GM19238 (cell line): ENCODE measurements around the gene GTF3C2.
"Not testable (repeated sequence)": the region's sequence is repeated elsewhere in the genome, so short reads cannot be mapped to it uniquely, and the experiment has no call there.

Source experiments
- DNase-seq: peaks from one replicate; pipeline ENCODE4 v3.0.0; 2011; ENCODE audit warnings: low spot score; ENCODE audit not compliant: insufficient read length

GTF3C2 gene

DNA sequence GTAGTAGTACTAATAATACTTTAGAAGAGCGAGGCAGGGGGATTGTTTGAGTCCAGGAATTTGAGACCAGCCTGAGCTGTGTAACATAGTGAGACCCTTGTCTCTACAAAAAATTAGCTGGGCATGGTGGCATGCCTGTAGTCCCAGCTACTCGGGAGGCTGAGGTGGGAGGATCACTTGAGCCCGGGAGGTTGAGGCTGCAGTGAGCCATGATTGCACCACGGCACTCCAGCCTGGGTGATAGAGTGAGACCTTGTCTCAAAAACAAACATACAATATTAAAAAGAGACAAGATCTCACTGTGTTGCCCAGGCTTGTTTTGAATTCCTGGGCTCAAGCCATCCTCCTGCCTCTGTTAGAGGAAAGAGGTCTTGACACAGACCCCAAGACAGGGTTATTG is 56.0 kb downstream of the GTF3C2 start:
- not testable (repeated sequence) for DNase-seq

DNA sequence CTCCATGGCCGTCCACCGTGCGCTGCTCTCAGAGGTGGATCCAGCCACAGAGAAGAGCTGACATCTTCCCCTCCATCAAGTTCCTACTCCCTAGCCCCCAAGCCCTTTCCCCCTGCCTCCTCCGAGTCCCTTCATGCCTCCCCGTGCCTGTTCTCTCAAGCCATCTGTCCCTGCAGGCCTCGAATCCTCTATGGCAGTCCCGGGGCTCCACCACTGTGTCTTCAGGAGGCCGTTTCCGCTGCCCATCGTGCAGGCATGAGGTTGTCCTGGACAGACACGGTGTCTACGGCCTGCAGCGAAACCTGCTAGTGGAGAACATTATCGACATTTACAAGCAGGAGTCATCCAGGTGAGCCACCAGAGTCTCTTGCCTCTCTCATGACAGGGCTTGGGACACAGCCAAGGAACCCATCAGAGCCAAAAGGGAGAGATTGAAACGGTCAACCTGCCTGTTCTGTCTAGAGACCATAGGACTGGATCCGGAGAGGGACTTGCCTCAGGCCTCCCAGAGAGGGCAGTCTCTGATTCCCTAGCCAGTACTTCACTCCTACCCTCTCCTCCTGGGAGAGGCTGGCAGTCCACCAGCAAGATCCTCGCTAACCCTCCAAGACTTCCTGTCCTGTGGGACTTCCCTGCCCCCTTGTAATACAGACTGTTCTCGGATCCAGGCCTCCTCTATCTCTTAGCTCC is 58.0 kb downstream of the GTF3C2 start:
- DNase-seq: no peak

DNA sequence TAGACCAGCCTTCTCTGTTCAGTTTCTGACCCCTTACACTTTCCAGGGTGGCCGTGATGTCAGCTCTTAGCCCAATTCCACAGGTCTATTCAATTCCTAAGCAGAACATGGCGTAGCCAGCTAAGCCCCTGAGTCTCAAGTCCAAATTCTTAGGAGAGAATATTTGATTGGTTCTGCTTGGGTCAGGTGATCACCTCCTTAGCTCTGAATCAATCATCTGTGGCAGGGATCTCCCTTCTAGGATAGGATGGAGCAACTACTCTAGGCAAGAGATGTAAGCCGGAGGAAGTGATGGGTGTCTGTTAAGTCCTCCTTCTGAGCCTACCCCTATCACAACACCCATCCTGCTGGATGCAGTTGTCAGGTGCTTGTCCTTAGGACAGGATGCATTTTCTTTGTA is 59.4 kb downstream of the GTF3C2 start:
- DNase-seq: no peak

DNA sequence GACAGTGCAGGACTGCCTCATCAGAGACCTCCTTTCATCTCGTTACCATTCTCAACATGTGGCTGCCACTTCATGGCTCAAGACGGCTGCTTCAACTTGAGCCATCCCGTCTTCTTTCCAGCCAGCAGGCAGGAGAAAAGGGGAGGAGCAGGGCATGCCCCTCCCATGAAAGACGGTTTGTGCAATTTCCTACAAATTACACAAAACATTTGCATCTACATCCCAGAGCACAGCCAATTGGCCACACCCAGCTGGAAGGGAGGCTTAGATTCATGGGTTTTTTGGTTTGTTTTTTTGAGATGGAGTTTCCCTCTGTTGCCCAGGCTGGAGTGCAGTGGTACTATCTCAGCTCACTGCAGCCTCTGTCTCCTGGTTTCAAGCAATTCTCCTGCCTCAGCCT is 60.1 kb downstream of the GTF3C2 start:
- DNase-seq: no peak

DNA sequence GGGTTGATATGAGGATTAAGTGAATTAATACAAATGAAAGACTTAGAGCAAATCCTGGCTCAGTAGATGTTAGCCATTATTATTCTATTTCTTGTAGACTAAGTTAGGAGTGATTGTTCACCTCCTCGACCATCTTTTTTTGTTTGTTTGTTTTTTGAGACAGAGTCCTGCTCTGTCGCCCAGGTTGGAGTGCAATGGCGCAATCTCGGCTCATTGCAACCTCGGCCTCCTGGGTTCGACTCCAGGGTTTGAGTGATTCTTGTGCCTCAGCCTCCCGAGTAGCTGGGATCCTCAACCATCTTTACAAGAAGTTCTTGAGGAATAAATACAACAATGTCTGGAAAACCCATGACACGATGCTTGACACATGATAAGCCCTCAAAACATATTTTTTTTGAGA is 61.6 kb downstream of the GTF3C2 start:
- no peak for DNase-seq

DNA sequence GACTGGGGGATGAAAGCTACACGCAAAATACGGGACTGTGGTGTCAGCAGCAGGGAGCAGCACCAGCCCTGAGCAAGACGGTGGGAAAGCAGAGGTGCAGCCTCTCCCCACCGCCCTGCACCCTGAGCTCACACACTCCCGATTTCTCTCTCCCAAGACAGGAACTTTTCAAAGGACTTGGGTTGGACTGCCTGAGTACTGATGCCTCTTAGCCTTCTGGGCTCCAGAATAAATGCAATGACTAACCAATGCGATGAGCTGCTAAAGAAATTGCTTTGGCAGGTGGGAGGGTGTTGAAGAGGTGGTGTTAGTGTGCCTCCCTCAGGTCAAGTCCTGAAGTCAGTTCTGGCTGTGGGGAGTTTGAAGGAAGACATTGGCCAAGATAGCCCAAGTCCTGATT is 64.7 kb downstream of the GTF3C2 start:
- DNase-seq: no peak

DNA sequence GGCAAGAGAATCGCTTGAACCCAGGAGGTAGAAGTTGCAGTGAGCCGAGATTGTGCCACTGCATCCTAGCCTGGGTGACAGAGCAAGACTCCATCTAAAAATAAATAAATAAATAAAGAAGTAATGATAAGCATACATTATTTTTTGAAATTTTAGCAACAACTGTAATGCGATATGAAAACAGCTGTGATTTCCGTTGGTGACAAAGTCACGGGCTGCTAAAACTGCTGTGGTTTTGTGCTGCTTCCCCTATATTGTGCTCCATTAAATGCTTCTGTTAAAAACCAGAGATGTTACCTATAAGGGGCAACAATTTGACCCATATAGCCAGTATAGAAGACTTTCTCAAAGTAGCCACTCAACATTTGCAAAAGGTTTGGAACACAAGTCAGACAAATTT is 66.0 kb downstream of the GTF3C2 start:
- DNase-seq: no peak

DNA sequence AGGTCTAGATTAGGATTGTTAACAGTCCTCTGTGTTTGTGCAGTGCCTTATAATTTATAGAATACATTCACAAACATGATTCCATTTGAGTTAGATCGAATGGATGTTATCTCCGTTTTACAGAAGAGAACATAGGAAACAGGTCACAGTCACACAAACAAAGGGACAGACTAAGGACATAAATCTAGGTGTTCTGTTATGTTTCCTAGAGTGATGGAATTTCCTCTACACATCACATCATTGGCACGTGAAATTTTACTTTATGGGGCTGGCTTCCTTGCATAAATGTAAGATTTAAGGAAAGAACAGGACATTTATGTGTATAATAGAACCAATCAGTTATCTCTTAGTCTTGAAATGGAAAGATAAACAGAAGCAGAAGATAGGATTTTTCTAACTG is 68.0 kb downstream of the GTF3C2 start:
- no peak for DNase-seq

DNA sequence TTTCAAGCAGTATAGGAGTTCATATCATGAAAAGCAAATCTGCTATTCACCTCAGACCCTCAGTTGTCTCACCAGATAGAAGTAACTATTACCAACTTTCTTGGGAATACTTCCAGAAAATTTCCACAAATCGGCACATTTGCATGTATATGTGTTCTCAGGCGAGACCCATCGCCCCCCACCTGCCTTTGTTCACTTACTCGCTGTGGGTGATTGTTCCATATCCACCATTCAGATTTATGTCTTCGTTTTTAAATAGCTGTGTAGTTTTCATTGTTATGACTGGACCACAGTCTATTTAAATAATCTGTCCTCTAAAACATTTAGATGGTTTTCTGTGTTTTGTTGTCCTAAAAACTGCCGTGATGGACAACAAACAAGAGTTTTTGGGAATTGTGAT is 71.1 kb downstream of the GTF3C2 start:
- DNase-seq: no peak

DNA sequence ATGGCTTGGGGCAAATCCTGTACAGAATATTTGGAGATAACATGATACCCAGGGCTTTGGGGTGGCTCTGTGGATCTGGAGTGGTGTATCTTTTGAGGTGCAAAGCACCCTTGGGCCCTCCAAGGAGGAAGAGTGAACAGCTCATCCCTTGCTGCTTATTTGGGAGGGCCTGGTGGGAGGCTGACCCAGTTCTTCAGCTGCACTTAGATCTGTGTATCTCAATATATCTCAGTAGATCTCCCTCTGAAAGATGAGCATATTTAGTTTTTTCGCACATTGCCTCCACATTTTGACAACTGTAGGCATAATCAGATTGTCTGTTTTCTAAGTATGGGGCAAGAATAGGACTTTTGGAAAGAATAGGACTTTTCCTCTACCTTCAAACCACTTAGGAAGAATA is 71.6 kb downstream of the GTF3C2 start:
- no peak for DNase-seq

DNA sequence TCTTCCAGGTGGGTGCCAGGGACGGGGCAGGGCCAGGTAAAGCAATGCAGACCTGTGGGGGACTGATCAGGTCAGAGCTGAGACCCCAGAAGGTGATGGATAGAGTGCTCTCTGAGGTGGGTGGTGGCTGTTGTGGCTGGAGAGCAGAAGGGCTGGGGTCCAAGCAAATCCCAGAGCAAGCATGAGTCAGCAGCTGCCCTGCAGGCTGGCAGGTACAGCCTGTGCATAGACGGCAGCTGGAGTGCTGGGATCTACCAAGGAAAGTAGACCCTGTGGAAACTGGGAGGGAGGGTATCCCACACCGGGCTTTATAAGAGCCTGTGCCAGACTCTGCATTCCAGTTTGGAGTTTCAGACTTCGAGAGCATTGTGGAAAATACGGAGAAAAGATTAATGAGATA is 73.7 kb downstream of the GTF3C2 start:
- no peak for DNase-seq

DNA sequence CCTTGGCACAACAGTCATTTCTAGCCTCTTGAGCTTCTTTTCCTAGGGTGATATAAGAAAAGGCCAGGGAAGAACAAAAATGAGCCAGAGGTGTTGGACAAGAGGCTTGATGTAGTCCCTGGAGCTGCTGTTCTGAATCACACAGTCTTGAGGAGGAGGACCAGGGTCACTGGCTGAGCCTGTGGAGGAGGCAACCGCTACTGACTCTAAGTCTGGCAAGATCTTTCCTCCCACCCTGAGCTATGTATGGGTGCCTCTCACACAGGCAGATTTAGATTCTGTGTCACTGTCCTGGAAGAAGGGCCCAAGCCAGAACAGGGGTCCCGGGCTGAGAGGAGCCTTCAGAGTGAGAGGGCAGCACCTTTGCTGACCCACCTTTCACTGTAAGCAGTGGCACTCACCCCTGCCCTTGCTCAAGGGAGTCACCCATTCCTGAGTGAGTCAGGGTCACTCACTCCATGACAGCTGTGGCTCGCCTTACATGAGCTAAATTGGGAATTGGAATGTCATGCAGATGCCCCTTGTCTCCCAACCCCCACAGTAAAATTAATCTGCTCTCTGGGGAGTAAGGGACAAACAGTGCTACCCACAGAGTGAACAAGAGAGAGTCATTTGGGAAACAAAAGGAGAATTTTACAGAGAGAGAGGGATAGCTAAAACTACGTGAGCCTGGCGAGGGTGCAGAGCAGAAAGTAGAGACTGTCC is 74.6 kb downstream of the GTF3C2 start, which contains the start of gene TRIM54:
Gene TRIM54, plus strand, starts transcription at position 575 of the 705 bp plus-strand sequence. CDS start 303 bp downstream, outside the sequence.
- no peak for DNase-seq

DNA sequence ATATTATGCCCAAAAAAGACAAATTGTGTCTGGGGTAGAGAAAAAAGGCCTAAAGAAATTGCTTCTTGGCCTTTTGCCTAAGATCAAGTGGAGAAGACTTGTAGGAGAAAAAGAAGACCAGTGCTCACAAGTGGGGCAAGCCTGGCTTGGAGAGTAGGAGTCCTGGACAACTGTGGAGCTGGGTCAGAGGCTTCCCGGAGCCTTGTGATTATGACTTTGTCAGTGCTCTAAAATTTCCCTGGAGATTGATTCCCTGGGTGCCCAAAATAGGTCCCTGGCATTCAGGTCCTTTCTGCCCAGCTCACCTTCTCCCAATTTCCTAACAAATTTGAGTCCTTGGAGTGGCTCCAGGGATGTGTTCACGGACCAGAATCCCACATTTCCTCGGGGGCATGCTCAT is 75.1 kb downstream of the GTF3C2 start:
- no peak for DNase-seq

DNA sequence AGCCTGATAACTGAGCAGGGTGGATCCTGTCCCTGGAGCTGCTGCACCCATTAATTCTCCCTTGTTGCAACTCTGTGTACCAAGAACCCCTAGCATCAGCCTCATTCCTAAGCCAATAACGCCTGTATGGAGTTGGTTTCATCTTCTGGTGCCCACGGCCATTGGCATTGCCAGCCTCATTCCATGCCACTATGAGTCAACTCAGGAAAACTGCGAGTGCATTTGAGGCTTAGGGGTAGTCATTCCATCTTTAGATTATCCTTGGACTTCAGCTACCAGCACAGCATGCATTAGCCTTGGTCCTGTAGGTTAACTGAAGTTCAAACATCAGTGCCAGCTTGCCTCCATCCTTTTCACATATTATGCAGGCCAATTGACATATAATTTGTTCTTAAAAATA is 75.7 kb downstream of the GTF3C2 start:
- no peak for DNase-seq

DNA sequence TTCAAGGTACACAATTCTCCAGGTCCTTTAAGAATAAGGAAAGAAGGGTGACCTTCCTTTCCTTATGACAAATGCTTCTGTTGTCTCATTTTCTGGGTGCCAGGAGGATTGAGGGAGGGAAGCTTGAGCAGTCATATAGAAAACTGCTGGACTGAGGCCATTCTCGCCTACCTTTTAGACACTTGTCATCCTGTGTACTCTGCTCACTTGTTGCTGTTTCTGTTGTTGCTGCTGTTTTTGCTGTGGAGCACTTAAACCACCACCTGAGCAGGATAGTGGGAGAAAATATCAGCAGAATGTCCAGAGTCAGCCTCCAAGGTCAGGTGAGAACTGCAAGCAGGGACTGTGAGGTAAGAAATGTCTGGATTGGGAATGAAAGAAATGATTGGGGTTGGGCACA is 78.6 kb downstream of the GTF3C2 start:
- DNase-seq: no peak
